ENCODE results near the gene HIC1. TPM values are rescaled to one million over a fixed set of nuclear protein-coding genes. Genes with fewer than 3 reads are reported as not detected.
A peak's percentile ranks its signal among the peaks of the same experiment; 100 is the strongest.

The HIC1 gene
- total and polyA plus RNA-seq, 2 of the 4 experiments (the other 2 are of a cell fraction) = 10.4 to 23.0 TPM

- peak overlapping the region; percentile 74 for H3K4ac ChIP-seq (ENCODE audit: low read depth, low read length)
- intact Hi-C loops (cut with micrococcal nuclease) (no loop called here), in situ Hi-C loops (cut with MboI; ENCODE audit: low sequenced_read_pairs) (no loop called here), dilution Hi-C loops (cut with HindIII; ENCODE audit: low sequenced_read_pairs, unreplicated experiment) (no loop called here)
- H2BK20ac ChIP-seq (ENCODE audit: low read depth, low read length) = peak overlapping the region; percentile 61; the same call in 1 of the 2 replicates
- no peak for TF ChIP-seq RFX5 (IDR thresholded peaks at IDR 0.05; ENCODE audit: low read depth, low read length)
- no peak for TF ChIP-seq RCOR1 (IDR thresholded peaks at IDR 0.05; ENCODE audit: insufficient replicate concordance, low read length)
- TF ChIP-seq MXI1 (IDR thresholded peaks at IDR 0.05; ENCODE audit: borderline replicate concordance, low read depth, low read length) = no peak
- H2BK15ac ChIP-seq (ENCODE audit: low read depth, low read length) = peak overlapping the region; percentile 71; the same call in 2 of the 3 replicates
- peak overlapping the region; percentile 13; the same call in 1 of the 2 replicates for H3K18ac ChIP-seq (ENCODE audit: low read depth, low read length)
- H3K9me3 ChIP-seq (ENCODE audit: control insufficient read depth, insufficient read depth, low read length) = no peaks in the 10 kb centered on the region
- no peak overlapping the region; the same call in 1 of the 2 replicates for H3K56ac ChIP-seq (ENCODE audit: extremely low read depth, insufficient read depth, low read length)
- no peak overlapping the region for H3K4me2 ChIP-seq (ENCODE audit: low read depth, low read length)
- peak overlapping the region in 1 of 2 experiments; percentile 59; a peak in 3 of 4 replicates for H4K8ac ChIP-seq (ENCODE audit: low read depth in 2 of 2, low read length in 2 of 2)
- peak overlapping the region; percentile 75 for H2AK9ac ChIP-seq (replicated peaks; ENCODE audit: low read depth, low read length, poor library complexity)
- H4K91ac ChIP-seq (ENCODE audit: insufficient read depth, low read depth, low read length) = peak overlapping the region; percentile 65; the same call in 1 of the 2 replicates
- H4K20me1 ChIP-seq (ENCODE audit: insufficient read depth, low read length) = no peaks in the 10 kb centered on the region
- 0 out of 2 replicates have a peak overlapping the region, but pooled peaks have one; percentile 2 for H3K27ac ChIP-seq (ENCODE audit: insufficient read depth, low read length)
- 70% methylated on average over 6 of the region's 9 CpGs; no CpG with 5 or more reads in 1 of the 2 experiments for WGBS, 2 experiments (ENCODE audit: extremely low coverage in 2 of 2, insufficient read length in 1 of 2)
- peak overlapping the region; percentile 60 for H2AFZ ChIP-seq (replicated peaks; ENCODE audit: low read length, poor library complexity)
- no TSS peak for BruUV-seq (replicated peaks)
- H3K27me3 ChIP-seq (ENCODE audit: control insufficient read depth, insufficient read depth, low read length) = no peaks in the 10 kb centered on the region
- H3K14ac ChIP-seq (replicated peaks; ENCODE audit: low read depth, low read length) = peak overlapping the region; percentile 92
- peak overlapping the region; percentile 80 for H2BK5ac ChIP-seq (ENCODE audit: low read depth, low read length, poor library complexity, severe bottlenecking)
- H3K4me1 ChIP-seq (ENCODE audit: control insufficient read depth, insufficient read depth, low read length) = peaks cover 28% of the 10 kb centered on the region
- H3K9ac ChIP-seq (ENCODE audit: low read depth, low read length) = no peak overlapping the region
- no peak overlapping the region for H3K4me3 ChIP-seq (ENCODE audit: insufficient read depth, low read depth, low read length)
- H2BK120ac ChIP-seq (ENCODE audit: low read depth, low read length) = peak overlapping the region; percentile 72
- peak overlapping the region; percentile 37; the same call in 1 of the 2 replicates for H4K5ac ChIP-seq (ENCODE audit: low read depth, low read length)
- ChIA-PET CTCF (interaction anchor here (0.6 kb wide), 1 partner anchor 452 kb away, joined by 4 read pairs; no protein-coding TSS in a partner anchor), POLR2A (ENCODE audit: unreplicated experiment) (no interaction called here)
- H3K23ac ChIP-seq (ENCODE audit: low read depth, low read length) = peak overlapping the region; percentile 86; the same call in 1 of the 2 replicates
- peak overlapping the region; percentile 94 for H2AK5ac ChIP-seq (ENCODE audit: low read depth, low read length)
- ATAC-seq (ENCODE audit: low read depth) (no peak), DNase-seq (peak; percentile 41)
- peaks cover 0 to 69% of the 10 kb centered on the region in 2 experiments; a peak in 2 of 4 replicates for H3K79me1 ChIP-seq (ENCODE audit: low read depth in 1 of 2, low read length in 2 of 2)
- peaks cover 45% of the 10 kb centered on the region for H3K9me1 ChIP-seq (ENCODE audit: insufficient read depth, low read length)
- H3K36me3 ChIP-seq (ENCODE audit: control insufficient read depth, insufficient read depth, low read length) = peaks cover 29% of the 10 kb centered on the region
Observed at GRCh38 chr17:2082003-2082781, 27.3 kb downstream of the HIC1 start.
